Measurements from ENCODE around the gene FLT3LG.

DNA sequence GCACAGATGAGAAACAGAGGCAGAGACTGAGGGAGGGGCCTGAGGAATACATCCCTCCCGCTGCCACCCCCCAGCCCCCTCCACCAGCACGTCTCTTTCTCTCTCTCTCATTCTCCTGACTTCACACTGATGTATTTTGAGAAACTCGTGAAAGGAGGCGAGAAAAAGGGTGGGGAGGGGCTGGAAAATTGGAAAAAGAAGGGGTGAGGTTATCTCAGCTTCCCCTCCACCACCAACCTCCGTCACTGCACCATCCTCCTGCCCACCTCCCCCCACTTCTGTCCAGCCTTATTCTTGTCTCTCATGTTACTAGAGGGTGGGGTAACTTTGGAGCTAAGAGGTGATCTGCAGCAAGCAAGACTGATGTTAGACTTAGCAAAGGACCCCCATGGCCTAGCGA, 34.2 kb upstream of the FLT3LG start:
- TF ChIP-seq, protein P1, sequence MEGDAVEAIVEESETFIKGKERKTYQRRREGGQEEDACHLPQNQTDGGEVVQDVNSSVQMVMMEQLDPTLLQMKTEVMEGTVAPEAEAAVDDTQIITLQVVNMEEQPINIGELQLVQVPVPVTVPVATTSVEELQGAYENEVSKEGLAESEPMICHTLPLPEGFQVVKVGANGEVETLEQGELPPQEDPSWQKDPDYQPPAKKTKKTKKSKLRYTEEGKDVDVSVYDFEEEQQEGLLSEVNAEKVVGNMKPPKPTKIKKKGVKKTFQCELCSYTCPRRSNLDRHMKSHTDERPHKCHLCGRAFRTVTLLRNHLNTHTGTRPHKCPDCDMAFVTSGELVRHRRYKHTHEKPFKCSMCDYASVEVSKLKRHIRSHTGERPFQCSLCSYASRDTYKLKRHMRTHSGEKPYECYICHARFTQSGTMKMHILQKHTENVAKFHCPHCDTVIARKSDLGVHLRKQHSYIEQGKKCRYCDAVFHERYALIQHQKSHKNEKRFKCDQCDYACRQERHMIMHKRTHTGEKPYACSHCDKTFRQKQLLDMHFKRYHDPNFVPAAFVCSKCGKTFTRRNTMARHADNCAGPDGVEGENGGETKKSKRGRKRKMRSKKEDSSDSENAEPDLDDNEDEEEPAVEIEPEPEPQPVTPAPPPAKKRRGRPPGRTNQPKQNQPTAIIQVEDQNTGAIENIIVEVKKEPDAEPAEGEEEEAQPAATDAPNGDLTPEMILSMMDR (IDR thresholded peaks at IDR 0.05): no peak
- TF ChIP-seq POLR2A (IDR thresholded peaks at IDR 0.05): no peak
